Erythroblast (primary cell): ENCODE results near the gene TMEM250.

Experiments
- GATA1 ChIP-seq: IDR thresholded peaks from 2 replicates; pipeline ENCODE4 v1.6.1; 2011; ENCODE audit warnings: low read depth, mild to moderate bottlenecking, control low read depth, low read length, moderate library complexity
- POLR2A ChIP-seq: IDR thresholded peaks from 2 replicates; pipeline ENCODE4 v1.6.1; 2011; ENCODE audit warnings: mild to moderate bottlenecking, low read length

GRCh38 chr9:136149337-136149736 lies 30.7 kb upstream of the TMEM250 start:
- TF ChIP-seq POLR2A (no peak), GATA1 (no peak)
